ENCODE measurements around the gene SYCN.

The SYCN gene

GRCh38 chr19:39179754-39180153 lies 24.3 kb downstream of the SYCN start:
- H3K9me3 ChIP-seq (ENCODE audit: control insufficient read depth, low read length), result no peaks in the 10 kb centered on the region
- H3K27ac ChIP-seq, result no peak overlapping the region
- no peak overlapping the region for H3K9ac ChIP-seq
- no peaks in the 10 kb centered on the region for H3K79me2 ChIP-seq
- no peaks in the 10 kb centered on the region for H3K4me1 ChIP-seq
- H3K4me3 ChIP-seq (ENCODE audit: low read depth, low read length), result no peak overlapping the region
- H3K4me2 ChIP-seq (ENCODE audit: low read length), result no peak overlapping the region
- TF ChIP-seq, protein P1, sequence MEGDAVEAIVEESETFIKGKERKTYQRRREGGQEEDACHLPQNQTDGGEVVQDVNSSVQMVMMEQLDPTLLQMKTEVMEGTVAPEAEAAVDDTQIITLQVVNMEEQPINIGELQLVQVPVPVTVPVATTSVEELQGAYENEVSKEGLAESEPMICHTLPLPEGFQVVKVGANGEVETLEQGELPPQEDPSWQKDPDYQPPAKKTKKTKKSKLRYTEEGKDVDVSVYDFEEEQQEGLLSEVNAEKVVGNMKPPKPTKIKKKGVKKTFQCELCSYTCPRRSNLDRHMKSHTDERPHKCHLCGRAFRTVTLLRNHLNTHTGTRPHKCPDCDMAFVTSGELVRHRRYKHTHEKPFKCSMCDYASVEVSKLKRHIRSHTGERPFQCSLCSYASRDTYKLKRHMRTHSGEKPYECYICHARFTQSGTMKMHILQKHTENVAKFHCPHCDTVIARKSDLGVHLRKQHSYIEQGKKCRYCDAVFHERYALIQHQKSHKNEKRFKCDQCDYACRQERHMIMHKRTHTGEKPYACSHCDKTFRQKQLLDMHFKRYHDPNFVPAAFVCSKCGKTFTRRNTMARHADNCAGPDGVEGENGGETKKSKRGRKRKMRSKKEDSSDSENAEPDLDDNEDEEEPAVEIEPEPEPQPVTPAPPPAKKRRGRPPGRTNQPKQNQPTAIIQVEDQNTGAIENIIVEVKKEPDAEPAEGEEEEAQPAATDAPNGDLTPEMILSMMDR (IDR thresholded peaks at IDR 0.05), result no peak
- H3K27me3 ChIP-seq (ENCODE audit: control insufficient read depth, insufficient read depth, low read length), result no peaks in the 10 kb centered on the region
- H3K36me3 ChIP-seq (ENCODE audit: control insufficient read depth, insufficient read depth, low read length), result no peaks in the 10 kb centered on the region
- H2AFZ ChIP-seq, result no peak overlapping the region

- H3K36me3 ChIP-seq (ENCODE audit: control insufficient read depth, insufficient read depth, low read length), result no peaks in the 10 kb centered on the region
Measured at GRCh38 chr19:39178296-39179006, 25.6 kb downstream of the SYCN start.

DNA sequence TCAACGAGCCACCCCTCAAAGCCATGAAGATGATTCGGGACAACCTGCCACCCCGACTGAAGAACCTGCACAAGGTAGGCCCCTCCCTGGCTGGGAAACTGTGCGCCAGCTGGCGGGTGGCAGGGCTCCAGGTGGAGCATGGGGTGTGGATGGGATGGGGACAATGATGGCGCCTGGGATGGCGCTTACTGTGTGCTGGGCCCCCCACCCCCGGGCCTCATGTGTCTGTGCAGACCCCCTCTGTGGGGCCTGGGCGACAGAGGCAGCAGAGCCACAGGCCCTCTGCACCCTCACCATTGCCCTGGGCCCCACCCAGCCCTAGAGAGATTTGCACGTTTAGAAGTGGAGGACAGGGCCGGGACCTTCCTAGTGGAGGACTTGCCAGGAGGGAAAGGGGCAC lies 26.3 kb downstream of the SYCN start:
- Histone ChIP-seq H3K4me1 (no peaks in the 10 kb centered on the region), H3K9ac (no peak overlapping the region), H3K4me2 (ENCODE audit: low read length) (no peak overlapping the region), H3K36me3 (ENCODE audit: control insufficient read depth, insufficient read depth, low read length) (no peaks in the 10 kb centered on the region), H3K27me3 (ENCODE audit: control insufficient read depth, insufficient read depth, low read length) (no peaks in the 10 kb centered on the region), H3K27ac (no peak overlapping the region), H3K4me3 (ENCODE audit: low read depth, low read length) (no peak overlapping the region), H3K9me3 (ENCODE audit: control insufficient read depth, low read length) (no peaks in the 10 kb centered on the region), H2AFZ (no peak overlapping the region), H3K79me2 (no peaks in the 10 kb centered on the region)
- TF ChIP-seq, protein P1 (IDR thresholded peaks at IDR 0.05), result no peak

More at GRCh38 chr19:39178296-39179006, 25.6 kb downstream of the SYCN start:
- H3K4me1 ChIP-seq, result no peaks in the 10 kb centered on the region
- no peaks in the 10 kb centered on the region for H3K9me3 ChIP-seq (ENCODE audit: control insufficient read depth, low read length)
- H3K4me2 ChIP-seq (ENCODE audit: low read length), result no peak overlapping the region
- no peak overlapping the region for H3K4me3 ChIP-seq (ENCODE audit: low read depth, low read length)
- no peak overlapping the region for H2AFZ ChIP-seq
- no peak overlapping the region for H3K9ac ChIP-seq
- TF ChIP-seq, protein P1 (IDR thresholded peaks at IDR 0.05), result no peak
- no peak overlapping the region for H3K27ac ChIP-seq
- no peaks in the 10 kb centered on the region for H3K27me3 ChIP-seq (ENCODE audit: control insufficient read depth, insufficient read depth, low read length)
- H3K79me2 ChIP-seq, result no peaks in the 10 kb centered on the region

DNA sequence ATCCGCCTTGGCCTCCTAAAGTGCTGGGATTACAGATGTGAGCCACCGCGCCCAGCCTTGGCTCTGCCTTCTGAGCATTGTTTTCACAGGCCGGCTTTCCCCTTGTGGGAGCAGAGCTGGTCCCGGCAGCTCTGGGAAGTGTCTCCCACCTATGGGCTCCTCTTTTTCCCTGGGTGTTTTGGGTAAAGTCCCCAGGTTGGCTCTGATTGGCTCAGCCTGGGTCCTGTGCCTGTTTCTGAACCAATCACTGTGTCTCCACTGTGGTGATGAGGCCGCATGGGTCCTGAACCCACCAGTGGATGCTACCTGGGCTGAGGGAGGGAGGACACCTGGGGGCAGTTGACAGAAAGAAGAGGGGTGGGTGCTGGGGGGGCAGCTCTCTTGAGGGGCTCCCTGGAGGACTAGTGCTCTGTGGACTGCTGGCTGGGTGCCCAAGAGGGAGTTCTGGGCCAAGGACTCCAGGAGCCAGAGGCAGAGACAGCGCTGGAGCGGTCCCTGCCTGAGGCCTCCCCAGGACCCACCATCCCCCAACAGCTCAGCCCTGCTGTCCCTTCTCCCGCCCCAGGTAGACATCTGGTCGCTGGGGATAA lies 26.9 kb downstream of the SYCN start:
- Histone ChIP-seq H3K4me1 (no peaks in the 10 kb centered on the region), H3K4me3 (ENCODE audit: low read depth, low read length) (no peak overlapping the region), H3K27ac (no peak overlapping the region), H3K79me2 (no peaks in the 10 kb centered on the region), H3K9ac (no peak overlapping the region), H3K36me3 (ENCODE audit: control insufficient read depth, insufficient read depth, low read length) (no peaks in the 10 kb centered on the region), H3K27me3 (ENCODE audit: control insufficient read depth, insufficient read depth, low read length) (no peaks in the 10 kb centered on the region), H3K9me3 (ENCODE audit: control insufficient read depth, low read length) (no peaks in the 10 kb centered on the region), H3K4me2 (ENCODE audit: low read length) (no peak overlapping the region), H2AFZ (no peak overlapping the region)
- TF ChIP-seq, protein P1 (IDR thresholded peaks at IDR 0.05), result no peak

GRCh38 chr19:39175564-39175963 lies 28.5 kb downstream of the SYCN start:
- Histone ChIP-seq H3K4me3 (ENCODE audit: low read depth, low read length) (no peak overlapping the region), H3K4me2 (ENCODE audit: low read length) (no peak overlapping the region), H3K36me3 (ENCODE audit: control insufficient read depth, insufficient read depth, low read length) (no peaks in the 10 kb centered on the region), H2AFZ (no peak overlapping the region), H3K27ac (no peak overlapping the region), H3K27me3 (ENCODE audit: control insufficient read depth, insufficient read depth, low read length) (no peaks in the 10 kb centered on the region), H3K4me1 (no peaks in the 10 kb centered on the region), H3K9ac (no peak overlapping the region), H3K79me2 (peaks cover 7% of the 10 kb centered on the region), H3K9me3 (ENCODE audit: control insufficient read depth, low read length) (no peaks in the 10 kb centered on the region)
- TF ChIP-seq, protein P1 (IDR thresholded peaks at IDR 0.05), result no peak

All from parathyroid adenoma (tissue), 2 donors.